A549 (cell line): ENCODE data around the gene RAPGEF5. TPM values are rescaled to one million over a fixed set of nuclear protein-coding genes. Genes with fewer than 3 reads are reported as not detected.

Experiments used
- ATAC-seq, 2 experiments: fragments of 200-7000 bp in 1 of 2; fragments of >200 bp in 1 of 2; cut with Nextera tagmentation in 1 of 2; cut with Tn5 transposase in 1 of 2; 3 replicates each; pipeline versions ENCODE4 v1.8.0 to v1.9.1; 2018 to 2020; ENCODE audit warnings: mild to moderate bottlenecking in 1 of 2, moderate library complexity in 1 of 2
- CTCF ChIA-PET: fragments of 300-600 bp; sonication (Branson Sonifier 250); formaldehyde crosslinking; extraction: SDS; loops from one replicate; lab custom pipeline; 2021; ENCODE audit warnings: antibody characterized with exemption, inconsistent platforms; lab: Yijun Ruan, JAX
- POLR2A ChIA-PET: fragments of 350-600 bp; formaldehyde crosslinking; extraction: SDS; loops from one replicate; lab custom pipeline; 2021; ENCODE audit warnings: antibody characterized with exemption, inconsistent platforms; lab: Yijun Ruan, JAX
- DNase-seq, 2 experiments: peaks; one replicate each; pipeline versions ENCODE4 v3.0.0 to v3.0.0-alpha.2; 2011 to 2016; ENCODE audit warnings: low read depth in 1 of 2, low spot score in 1 of 2
- FAIRE-seq: peaks from 2 replicates; lab custom pipeline; 2011; peaks lifted over from hg19 to GRCh38; lab: Jason Lieb, UNC
- H3K27ac ChIP-seq, 2 experiments: fragments of >200 bp; sonication (Bioruptor Twin); formaldehyde crosslinking; 3 replicates each; pipeline ENCODE4 v1.5.1; 2016 to 2017
- H3K4me1 ChIP-seq: fragments of >200 bp; sonication (Bioruptor Twin); formaldehyde crosslinking; 3 replicates; pipeline ENCODE4 v1.6.1; 2016
- H3K4me2 ChIP-seq: fragments of >200 bp; sonication (Bioruptor Twin); formaldehyde crosslinking; 3 replicates; pipeline ENCODE4 v1.6.1; 2016
- H3K4me3 ChIP-seq: fragments of >200 bp; sonication (Bioruptor Twin); formaldehyde crosslinking; 3 replicates; pipeline ENCODE4 v1.5.1; 2016
- H3K9me3 ChIP-seq: fragments of >200 bp; sonication (Bioruptor Twin); formaldehyde crosslinking; 3 replicates; pipeline ENCODE4 v1.6.1; 2016
- BHLHE40 ChIP-seq: IDR thresholded peaks from 2 replicates; pipeline ENCODE4 v1.6.1; 2012; ENCODE audit warnings: low read depth, low read length, inconsistent platforms
- CBX8 ChIP-seq: fragments of 200-600 bp; sonication (generic); IDR thresholded peaks from 2 replicates; pipeline ENCODE4 v1.6.1; 2016
- FOSB ChIP-seq: fragments of 250-450 bp; sonication (Bioruptor Pico); IDR thresholded peaks from 2 replicates; pipeline ENCODE4 v1.5.0; 2020; ENCODE audit warnings: mild to moderate bottlenecking, moderate library complexity
- FOXS1 ChIP-seq: fragments of 250-450 bp; sonication (Bioruptor Pico); IDR thresholded peaks from 2 replicates; pipeline ENCODE4 v1.5.0; 2020; ENCODE audit warnings: mild to moderate bottlenecking, moderate library complexity
- GATA3 ChIP-seq: IDR thresholded peaks from 2 replicates; pipeline ENCODE4 v1.6.1; 2012; ENCODE audit warnings: borderline replicate concordance
- HES2 ChIP-seq: fragments of >200 bp; sonication (Bioruptor Twin); formaldehyde crosslinking; IDR thresholded peaks from 2 replicates; pipeline ENCODE4 v1.6.1; 2016
- HEYL ChIP-seq: fragments of 250-450 bp; sonication (Bioruptor Pico); IDR thresholded peaks from 2 replicates; pipeline ENCODE4 v1.8.0; 2021; ENCODE audit warnings: mild to moderate bottlenecking, moderate library complexity
- HOXB13 ChIP-seq: fragments of 250-450 bp; sonication (Bioruptor Pico); IDR thresholded peaks from 2 replicates; pipeline ENCODE4 v1.5.0; 2020; ENCODE audit warnings: low read depth, mild to moderate bottlenecking, moderate library complexity
- HOXB5 ChIP-seq: fragments of 250-450 bp; sonication (Bioruptor Pico); IDR thresholded peaks from 2 replicates; pipeline ENCODE4 v1.5.0; 2020; ENCODE audit warnings: mild to moderate bottlenecking, moderate library complexity
- KDM5A ChIP-seq: fragments of 200-600 bp; sonication (generic); IDR thresholded peaks from 2 replicates; pipeline ENCODE4 v1.6.1; 2016; ENCODE audit warnings: antibody characterized with exemption, mild to moderate bottlenecking
- MAFK ChIP-seq: fragments of 450-650 bp; IDR thresholded peaks from 2 replicates; pipeline ENCODE4 v1.6.1; 2014; ENCODE audit not compliant: partially characterized antibody
- MAZ ChIP-seq: fragments of 150-350 bp; IDR thresholded peaks from 2 replicates; pipeline ENCODE4 v1.6.1; 2014; ENCODE audit warnings: antibody characterized with exemption, low read depth, low read length, borderline replicate concordance
- NR3C1 ChIP-seq: fragments of >200 bp; sonication (Bioruptor Twin); formaldehyde crosslinking; IDR thresholded peaks from 3 replicates; pipeline ENCODE4 v1.6.1; 2017
- POLR2AphosphoS2 ChIP-seq: conservative IDR thresholded peaks from 2 replicates; pipeline ENCODE4 v1.6.1; 2012; ENCODE audit warnings: low read length, improper control_type of control experiment, inconsistent platforms
- RAD21 ChIP-seq, 2 experiments: fragments of >200 bp in 1 of 2; sonication (Bioruptor Twin) in 1 of 2; formaldehyde crosslinking in 1 of 2; IDR thresholded peaks in 1 of 2; conservative IDR thresholded peaks in 1 of 2; 2 replicates in 1 of 2; 3 replicates in 1 of 2; pipeline ENCODE4 v1.6.1; 2012 to 2018; ENCODE audit warnings: inconsistent platforms in 1 of 2
- RCOR1 ChIP-seq: fragments of 150-350 bp; IDR thresholded peaks from 2 replicates; pipeline ENCODE4 v1.6.1; 2014; ENCODE audit warnings: antibody characterized with exemption, low read length, low read depth
- RFX5 ChIP-seq: fragments of 450-650 bp; IDR thresholded peaks from 2 replicates; pipeline ENCODE4 v1.7.1; 2014; ENCODE audit warnings: antibody characterized with exemption, mild to moderate bottlenecking, moderate library complexity
- RNF2 ChIP-seq: fragments of 200-600 bp; sonication (generic); IDR thresholded peaks from 2 replicates; pipeline ENCODE4 v1.6.1; 2016; ENCODE audit warnings: low read depth, mild to moderate bottlenecking, antibody characterized with exemption, moderate library complexity, borderline replicate concordance
- WGBS: methylation state at CpG from one replicate; pipeline ENCODE4 v1.1.6; 2017; ENCODE audit errors: missing lambda C conversion rate; 5-methylcytosine and 5-hydroxymethylcytosine counted together
- polyA plus RNA-seq, 4 experiments: library from polyadenylated mRNA; depleted of rRNA in 3 of 4; stranded (reverse); fragments of >200 nt; fragmentation: RNase III in 1 of 4; extraction: RNeasy Plus Mini Kit Qiagen cat#74134 plus additional on column Dnase treatment in 1 of 4; gene quantifications; 2 replicates in 3 of 4; 3 replicates in 1 of 4; pipeline ENCODE4 v1.2.3, GENCODE V29; 2011 to 2017
- TF ChIP-seq, protein P1 (sequence below): fragments of >200 bp; sonication (Bioruptor Twin); formaldehyde crosslinking; IDR thresholded peaks from 3 replicates; pipeline ENCODE4 v1.6.1; 2016
- TF ChIP-seq, protein P2 (sequence below): fragments of 200-600 bp; sonication (generic); IDR thresholded peaks from 2 replicates; pipeline ENCODE4 v1.6.1; 2016; ENCODE audit warnings: antibody characterized with exemption, mild to moderate bottlenecking, moderate library complexity
- TF ChIP-seq, protein P3 (sequence below): IDR thresholded peaks from 2 replicates; pipeline ENCODE4 v1.6.1; 2012; ENCODE audit warnings: low read depth, borderline replicate concordance

The RAPGEF5 gene
- polyA plus RNA-seq, 2 of the 4 experiments (the other 2 are of a cell fraction), result 0.03 to 0.14 TPM

GRCh38 chr7:22179442-22179879, 177.5 kb downstream of the RAPGEF5 start (continued):
- TF ChIP-seq MAFK, result no peak
- TF ChIP-seq RCOR1, result no peak
- TF ChIP-seq, protein P1, sequence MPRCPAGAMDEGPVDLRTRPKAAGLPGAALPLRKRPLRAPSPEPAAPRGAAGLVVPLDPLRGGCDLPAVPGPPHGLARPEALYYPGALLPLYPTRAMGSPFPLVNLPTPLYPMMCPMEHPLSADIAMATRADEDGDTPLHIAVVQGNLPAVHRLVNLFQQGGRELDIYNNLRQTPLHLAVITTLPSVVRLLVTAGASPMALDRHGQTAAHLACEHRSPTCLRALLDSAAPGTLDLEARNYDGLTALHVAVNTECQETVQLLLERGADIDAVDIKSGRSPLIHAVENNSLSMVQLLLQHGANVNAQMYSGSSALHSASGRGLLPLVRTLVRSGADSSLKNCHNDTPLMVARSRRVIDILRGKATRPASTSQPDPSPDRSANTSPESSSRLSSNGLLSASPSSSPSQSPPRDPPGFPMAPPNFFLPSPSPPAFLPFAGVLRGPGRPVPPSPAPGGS, result no peak
- no peak for TF ChIP-seq RNF2
- no peak for TF ChIP-seq RAD21 (conservative IDR thresholded peaks at IDR 0.05 in 1 of 2, IDR thresholded peaks at IDR 0.05 in 1 of 2)
- TF ChIP-seq CBX8, result no peak
- no peak for TF ChIP-seq GATA3

- POLR2A ChIA-PET, result no interaction called here
- TF ChIP-seq, protein P2, sequence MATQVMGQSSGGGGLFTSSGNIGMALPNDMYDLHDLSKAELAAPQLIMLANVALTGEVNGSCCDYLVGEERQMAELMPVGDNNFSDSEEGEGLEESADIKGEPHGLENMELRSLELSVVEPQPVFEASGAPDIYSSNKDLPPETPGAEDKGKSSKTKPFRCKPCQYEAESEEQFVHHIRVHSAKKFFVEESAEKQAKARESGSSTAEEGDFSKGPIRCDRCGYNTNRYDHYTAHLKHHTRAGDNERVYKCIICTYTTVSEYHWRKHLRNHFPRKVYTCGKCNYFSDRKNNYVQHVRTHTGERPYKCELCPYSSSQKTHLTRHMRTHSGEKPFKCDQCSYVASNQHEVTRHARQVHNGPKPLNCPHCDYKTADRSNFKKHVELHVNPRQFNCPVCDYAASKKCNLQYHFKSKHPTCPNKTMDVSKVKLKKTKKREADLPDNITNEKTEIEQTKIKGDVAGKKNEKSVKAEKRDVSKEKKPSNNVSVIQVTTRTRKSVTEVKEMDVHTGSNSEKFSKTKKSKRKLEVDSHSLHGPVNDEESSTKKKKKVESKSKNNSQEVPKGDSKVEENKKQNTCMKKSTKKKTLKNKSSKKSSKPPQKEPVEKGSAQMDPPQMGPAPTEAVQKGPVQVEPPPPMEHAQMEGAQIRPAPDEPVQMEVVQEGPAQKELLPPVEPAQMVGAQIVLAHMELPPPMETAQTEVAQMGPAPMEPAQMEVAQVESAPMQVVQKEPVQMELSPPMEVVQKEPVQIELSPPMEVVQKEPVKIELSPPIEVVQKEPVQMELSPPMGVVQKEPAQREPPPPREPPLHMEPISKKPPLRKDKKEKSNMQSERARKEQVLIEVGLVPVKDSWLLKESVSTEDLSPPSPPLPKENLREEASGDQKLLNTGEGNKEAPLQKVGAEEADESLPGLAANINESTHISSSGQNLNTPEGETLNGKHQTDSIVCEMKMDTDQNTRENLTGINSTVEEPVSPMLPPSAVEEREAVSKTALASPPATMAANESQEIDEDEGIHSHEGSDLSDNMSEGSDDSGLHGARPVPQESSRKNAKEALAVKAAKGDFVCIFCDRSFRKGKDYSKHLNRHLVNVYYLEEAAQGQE, result no peak
- TF ChIP-seq HES2 (no peak), FOSB (no peak), POLR2AphosphoS2 (no peak), HEYL (CRISPR knock-in tag) (no peak), FOXS1 (no peak), HOXB13 (CRISPR knock-in tag) (no peak), HOXB5 (CRISPR knock-in tag) (no peak), MAFK (no peak), CBX8 (no peak), NR3C1 (no peak), KDM5A (no peak)
- TF ChIP-seq, all 56 proteins: peak for 0
- Histone ChIP-seq H3K4me1 (no peaks in the 10 kb centered on the region), H3K4me3 (no peak overlapping the region), H3K4me2 (no peak overlapping the region), H3K27ac (no peak overlapping the region), H3K9me3 (no peaks in the 10 kb centered on the region)
- DNase-seq (no peak), ATAC-seq (no peak), FAIRE-seq (no peak)
- WGBS, result 5% methylated on average over 1 of the region's 1 CpG
- CTCF ChIA-PET, result interaction anchor here (0.7 kb wide), 1 partner anchor 10 kb away, joined by 4 read pairs; no protein-coding TSS in a partner anchor
These were observed 178.2 kb downstream of the RAPGEF5 start for GRCh38 chr7:22178735-22179134.

- Histone ChIP-seq H3K9me3 (no peaks in the 10 kb centered on the region), H3K4me3 (no peak overlapping the region), H3K4me2 (no peak overlapping the region), H3K27ac (no peak overlapping the region)
- ATAC-seq (no peak), DNase-seq (no peak)
- CTCF ChIA-PET, result no interaction called here
- TF ChIP-seq BHLHE40 (no peak), MAZ (no peak), RFX5 (no peak)
- TF ChIP-seq, protein P3, sequence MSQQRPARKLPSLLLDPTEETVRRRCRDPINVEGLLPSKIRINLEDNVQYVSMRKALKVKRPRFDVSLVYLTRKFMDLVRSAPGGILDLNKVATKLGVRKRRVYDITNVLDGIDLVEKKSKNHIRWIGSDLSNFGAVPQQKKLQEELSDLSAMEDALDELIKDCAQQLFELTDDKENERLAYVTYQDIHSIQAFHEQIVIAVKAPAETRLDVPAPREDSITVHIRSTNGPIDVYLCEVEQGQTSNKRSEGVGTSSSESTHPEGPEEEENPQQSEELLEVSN, result no peak
- TF ChIP-seq, all 56 proteins: peak for 0
- FAIRE-seq, result no peak
- 61% methylated on average over 3 of the region's 3 CpGs for WGBS
- POLR2A ChIA-PET, result no interaction called here
- H3K4me1 ChIP-seq, result no peaks in the 10 kb centered on the region
These were observed 180.1 kb downstream of the RAPGEF5 start for GRCh38 chr7:22176791-22177412.
